AG09309 (cell line): ENCODE measurements around the gene TLK1.

Source experiments
- DNase-seq: peaks from one replicate; pipeline ENCODE4 v3.0.0-alpha.2; 2010; ENCODE audit warnings: low read depth
- H3K4me3 ChIP-seq: 2 replicates; pipeline ENCODE4 v1.5.1; 2011; ENCODE audit warnings: mild to moderate bottlenecking, low read depth, low read length, moderate library complexity; ENCODE audit not compliant: control insufficient read depth
- TF ChIP-seq, protein P1 (sequence below): IDR thresholded peaks from 2 replicates; pipeline ENCODE4 v1.5.1; 2011; ENCODE audit warnings: mild to moderate bottlenecking, low read depth, low read length, inconsistent platforms; ENCODE audit not compliant: insufficient read depth, control insufficient read depth; ENCODE audit errors: missing control alignments

The TLK1 gene

DNA sequence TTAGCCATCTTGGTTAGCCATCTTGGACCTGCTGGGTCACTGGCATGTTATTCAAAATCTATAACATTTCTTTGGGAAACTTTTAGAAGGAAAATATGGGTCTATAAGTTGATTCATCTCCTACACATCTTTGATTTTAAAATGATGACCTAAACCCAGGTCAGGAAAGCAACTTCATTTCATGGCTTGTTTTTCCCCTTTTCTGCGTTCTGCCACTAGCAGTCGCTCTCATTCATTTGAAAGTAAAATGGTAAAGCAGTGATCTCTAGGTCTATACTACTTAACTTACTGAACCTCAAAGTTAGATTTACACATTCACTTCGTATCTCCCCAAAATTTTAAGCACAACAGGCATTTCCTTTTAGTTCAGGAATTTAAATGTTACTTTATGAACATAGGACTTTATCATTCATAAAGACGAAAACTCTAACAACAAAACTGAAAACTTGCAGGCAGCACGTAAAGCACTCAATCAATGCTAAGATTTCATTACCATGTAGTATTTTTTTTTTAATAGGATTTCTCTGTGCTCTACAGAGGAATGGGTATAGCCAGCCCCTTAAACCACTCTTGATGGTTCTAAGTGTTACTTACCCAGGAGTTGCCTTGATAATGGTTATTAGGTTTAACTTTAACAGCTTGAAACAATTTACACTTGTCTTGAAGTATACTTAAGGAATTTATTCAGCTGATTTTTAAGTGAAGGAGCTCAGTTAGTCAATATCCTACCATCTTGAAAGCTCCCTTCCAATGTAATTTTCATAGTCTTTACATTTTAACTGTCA is 169.1 kb downstream of the TLK1 start:
- DNase-seq = no peak
- no peak overlapping the region for H3K4me3 ChIP-seq
- TF ChIP-seq, protein P1, sequence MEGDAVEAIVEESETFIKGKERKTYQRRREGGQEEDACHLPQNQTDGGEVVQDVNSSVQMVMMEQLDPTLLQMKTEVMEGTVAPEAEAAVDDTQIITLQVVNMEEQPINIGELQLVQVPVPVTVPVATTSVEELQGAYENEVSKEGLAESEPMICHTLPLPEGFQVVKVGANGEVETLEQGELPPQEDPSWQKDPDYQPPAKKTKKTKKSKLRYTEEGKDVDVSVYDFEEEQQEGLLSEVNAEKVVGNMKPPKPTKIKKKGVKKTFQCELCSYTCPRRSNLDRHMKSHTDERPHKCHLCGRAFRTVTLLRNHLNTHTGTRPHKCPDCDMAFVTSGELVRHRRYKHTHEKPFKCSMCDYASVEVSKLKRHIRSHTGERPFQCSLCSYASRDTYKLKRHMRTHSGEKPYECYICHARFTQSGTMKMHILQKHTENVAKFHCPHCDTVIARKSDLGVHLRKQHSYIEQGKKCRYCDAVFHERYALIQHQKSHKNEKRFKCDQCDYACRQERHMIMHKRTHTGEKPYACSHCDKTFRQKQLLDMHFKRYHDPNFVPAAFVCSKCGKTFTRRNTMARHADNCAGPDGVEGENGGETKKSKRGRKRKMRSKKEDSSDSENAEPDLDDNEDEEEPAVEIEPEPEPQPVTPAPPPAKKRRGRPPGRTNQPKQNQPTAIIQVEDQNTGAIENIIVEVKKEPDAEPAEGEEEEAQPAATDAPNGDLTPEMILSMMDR = no peak

DNA sequence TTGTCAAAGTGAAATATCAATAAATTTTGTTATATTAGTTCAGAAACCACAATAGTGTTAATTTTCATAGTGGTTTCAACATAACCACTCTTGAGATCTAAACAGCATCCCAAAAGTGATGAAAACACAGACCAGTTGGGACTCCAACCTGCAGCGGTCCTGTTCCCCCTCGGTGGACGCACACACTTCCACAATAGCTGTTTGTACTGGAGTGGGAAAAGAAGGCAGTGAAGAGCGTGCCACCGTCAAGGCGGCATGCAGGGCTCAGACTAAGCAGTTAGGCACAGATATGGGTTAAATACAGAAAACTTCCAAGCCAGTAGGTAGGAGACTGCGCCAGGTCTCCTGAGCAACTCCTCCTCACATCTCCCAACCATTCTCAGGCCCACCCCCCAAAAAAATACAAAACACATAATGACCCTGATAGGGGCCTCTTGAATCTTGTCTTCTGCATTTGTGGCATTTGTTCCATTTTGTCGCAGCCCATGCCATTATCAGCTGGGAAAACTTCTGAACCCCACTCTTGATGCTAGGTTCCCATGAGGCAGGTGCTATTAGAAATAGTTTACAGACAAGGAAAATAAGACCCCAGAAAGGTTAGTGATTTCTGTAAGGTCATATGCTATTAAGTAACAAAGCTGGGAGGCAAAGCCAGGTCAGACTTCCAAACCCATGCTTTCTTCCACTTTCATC is 174.0 kb downstream of the TLK1 start:
- no peak overlapping the region for H3K4me3 ChIP-seq
- TF ChIP-seq, protein P1 = no peak
- DNase-seq = no peak

DNA sequence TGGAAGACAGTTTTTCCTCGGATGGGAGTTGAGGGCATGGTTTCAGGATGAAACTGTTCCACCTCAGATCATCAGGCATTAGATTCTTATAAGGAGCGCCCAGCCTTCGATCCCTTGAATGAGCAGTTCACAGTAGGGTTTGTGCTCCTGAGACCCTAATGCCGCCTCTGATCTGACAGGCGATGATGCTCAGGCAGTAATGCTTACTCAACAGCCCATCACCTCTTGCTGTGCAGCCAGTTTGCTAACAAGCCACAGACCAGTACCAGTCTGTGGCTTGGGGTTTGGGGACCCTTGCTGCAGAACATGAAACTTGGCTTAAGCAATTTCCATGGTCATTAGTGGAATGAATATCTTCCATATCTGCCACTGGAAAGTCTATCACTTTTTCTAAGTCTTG is 175.3 kb downstream of the TLK1 start:
- TF ChIP-seq, protein P1 = no peak
- H3K4me3 ChIP-seq = no peak overlapping the region
- no peak for DNase-seq

DNA sequence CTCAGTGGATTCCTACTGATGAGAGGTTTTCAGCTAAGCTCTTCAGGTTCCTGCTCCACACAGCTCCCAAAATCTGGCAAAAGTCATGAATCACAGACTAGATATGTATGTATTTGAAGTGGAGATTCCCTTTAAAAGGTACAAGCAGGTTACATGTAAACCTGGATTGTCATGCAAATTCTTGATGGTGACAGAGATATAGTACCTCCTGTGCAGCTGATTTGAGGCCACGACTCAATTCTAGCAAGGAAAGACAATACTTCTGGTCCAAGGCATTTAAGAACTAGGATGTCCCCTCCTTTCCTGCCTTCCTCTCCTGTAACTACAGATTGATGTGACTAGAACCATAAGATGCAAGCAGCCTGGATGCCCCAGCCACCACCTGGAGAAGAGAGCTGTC is 176.6 kb downstream of the TLK1 start:
- H3K4me3 ChIP-seq = no peak overlapping the region
- TF ChIP-seq, protein P1 = no peak
- no peak for DNase-seq

DNA sequence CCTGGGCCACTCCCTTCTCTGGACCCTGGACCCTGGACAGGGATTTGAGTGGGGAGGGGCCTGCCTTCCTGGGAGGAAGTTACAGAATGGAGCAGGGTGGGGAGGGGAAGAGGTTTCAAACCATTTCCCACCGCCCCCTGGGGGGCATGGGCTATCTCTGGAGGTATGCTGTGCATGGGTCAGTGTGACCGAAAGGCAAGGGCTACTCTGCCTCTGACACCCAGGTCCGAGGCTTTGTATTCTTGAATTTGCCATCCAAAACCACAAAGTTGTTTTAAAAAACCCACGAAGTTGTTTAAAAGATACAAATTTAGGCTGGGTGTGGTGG is 184.8 kb downstream of the TLK1 start:
- no peak overlapping the region for H3K4me3 ChIP-seq
- TF ChIP-seq, protein P1 = no peak
- DNase-seq = no peak

DNA sequence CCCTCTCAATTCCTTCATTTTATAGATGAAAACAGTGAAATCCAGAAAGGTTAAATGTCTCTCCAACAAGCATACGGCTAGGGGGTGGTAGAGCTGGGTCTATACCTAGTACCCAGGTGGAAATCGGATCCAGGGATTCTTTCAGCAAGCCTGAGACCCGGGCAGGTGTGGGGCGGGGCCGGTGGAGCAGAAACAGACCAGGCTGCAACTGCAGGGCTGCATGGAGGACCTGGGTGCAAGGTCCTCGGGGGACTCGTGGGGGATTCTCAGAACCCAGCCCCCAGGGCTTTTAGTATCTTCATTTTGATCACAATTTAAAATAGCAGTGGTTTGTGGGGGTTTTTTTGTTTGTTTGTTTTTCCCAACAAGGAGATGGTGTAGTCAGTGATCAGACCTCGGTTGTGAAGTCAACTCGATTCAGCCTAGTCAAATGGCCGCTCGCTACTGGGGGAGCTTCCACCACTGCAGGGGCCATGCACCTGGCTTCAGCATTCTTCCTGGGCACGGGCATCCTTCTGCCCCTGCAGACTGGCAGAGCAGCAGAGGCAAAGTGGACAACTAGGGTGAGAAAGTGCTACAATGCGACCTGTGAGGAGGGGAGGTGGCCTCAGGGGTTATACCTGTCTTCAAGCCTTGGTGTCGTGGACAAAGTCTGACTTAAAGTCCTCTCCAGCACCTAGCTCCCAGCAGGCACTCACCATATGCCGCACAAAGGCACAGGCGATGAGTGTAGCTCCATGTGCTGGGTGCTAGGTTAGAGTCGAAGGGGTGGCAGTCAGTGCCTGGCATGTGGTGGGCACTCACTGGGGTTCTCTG is 185.4 kb downstream of the TLK1 start:
- H3K4me3 ChIP-seq = no peak overlapping the region
- DNase-seq = no peak
- TF ChIP-seq, protein P1 = no peak
